ENCODE data around the gene MISP3.

DNA sequence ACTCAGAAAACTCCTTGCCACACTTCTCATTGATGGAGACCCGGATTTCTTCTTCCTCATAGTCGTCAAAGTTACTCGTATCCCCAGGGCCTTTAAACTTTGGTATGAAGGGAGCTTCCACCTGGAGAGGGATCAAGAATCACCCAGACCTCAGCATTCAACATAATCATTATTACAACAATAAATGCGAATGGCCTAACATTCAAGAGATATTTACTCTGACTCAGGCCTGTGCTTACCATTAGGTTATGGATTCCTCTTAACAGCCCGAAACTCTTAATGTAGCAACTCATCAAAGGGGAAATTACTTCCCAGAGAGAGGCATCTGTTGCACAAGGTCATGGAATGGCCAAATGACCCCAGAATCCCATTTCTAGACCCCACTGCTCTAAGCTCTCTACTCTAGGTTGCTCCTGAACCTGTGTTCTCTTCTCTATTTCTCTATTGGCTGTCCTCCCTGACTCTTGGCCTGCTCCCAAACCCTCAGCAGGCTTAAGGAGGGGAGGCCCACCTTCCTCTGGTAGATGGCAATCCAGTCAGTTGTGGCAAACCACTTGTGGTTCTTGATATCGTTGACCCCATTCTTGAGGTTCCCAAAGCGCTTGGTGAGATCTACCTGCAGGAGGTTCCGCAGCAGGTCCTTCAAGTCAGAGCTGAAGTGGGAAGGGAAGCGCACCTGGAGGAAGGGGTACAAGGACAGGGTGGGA is 20.7 kb downstream of the MISP3 start:
- TF ChIP-seq, protein P1, sequence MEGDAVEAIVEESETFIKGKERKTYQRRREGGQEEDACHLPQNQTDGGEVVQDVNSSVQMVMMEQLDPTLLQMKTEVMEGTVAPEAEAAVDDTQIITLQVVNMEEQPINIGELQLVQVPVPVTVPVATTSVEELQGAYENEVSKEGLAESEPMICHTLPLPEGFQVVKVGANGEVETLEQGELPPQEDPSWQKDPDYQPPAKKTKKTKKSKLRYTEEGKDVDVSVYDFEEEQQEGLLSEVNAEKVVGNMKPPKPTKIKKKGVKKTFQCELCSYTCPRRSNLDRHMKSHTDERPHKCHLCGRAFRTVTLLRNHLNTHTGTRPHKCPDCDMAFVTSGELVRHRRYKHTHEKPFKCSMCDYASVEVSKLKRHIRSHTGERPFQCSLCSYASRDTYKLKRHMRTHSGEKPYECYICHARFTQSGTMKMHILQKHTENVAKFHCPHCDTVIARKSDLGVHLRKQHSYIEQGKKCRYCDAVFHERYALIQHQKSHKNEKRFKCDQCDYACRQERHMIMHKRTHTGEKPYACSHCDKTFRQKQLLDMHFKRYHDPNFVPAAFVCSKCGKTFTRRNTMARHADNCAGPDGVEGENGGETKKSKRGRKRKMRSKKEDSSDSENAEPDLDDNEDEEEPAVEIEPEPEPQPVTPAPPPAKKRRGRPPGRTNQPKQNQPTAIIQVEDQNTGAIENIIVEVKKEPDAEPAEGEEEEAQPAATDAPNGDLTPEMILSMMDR (IDR thresholded peaks at IDR 0.05): no peak
- TF ChIP-seq POLR2A (IDR thresholded peaks at IDR 0.05): no peak
